Natural killer cell (primary cell): ENCODE data around the gene ARSG. TPM values are rescaled to one million over a fixed set of nuclear protein-coding genes. Genes with fewer than 3 reads are reported as not detected.

Experiments
- ATAC-seq, 3 donors: fragments of 150-1000 bp in 2 of 3; fragments of 200-7000 bp in 1 of 3; cut with Tn5 transposase; 1 replicate in 1 of 3; 2 replicates in 2 of 3; pipeline ENCODE4 v1.10.0; 2021; ENCODE audit warnings: mild to moderate bottlenecking in 2 of 3, moderate library complexity in 2 of 3
- DNase-seq, 2 donors: peaks; one replicate each; pipeline versions ENCODE4 v3.0.0 to v3.0.0-alpha.2; 2013 to 2021; ENCODE audit warnings: mixed read lengths in 1 of 2
- H3K27ac ChIP-seq: one replicate; pipeline ENCODE4 v1.5.1; 2013; ENCODE audit warnings: mild to moderate bottlenecking, low read length
- H3K27me3 ChIP-seq: one replicate; pipeline ENCODE4 v1.6.1; 2013; ENCODE audit warnings: low read length; ENCODE audit not compliant: control insufficient read depth, insufficient read depth
- H3K36me3 ChIP-seq: one replicate; pipeline ENCODE4 v1.6.1; 2013; ENCODE audit warnings: low read length; ENCODE audit not compliant: control insufficient read depth, insufficient read depth
- H3K4me1 ChIP-seq: one replicate; pipeline ENCODE4 v1.6.1; 2013; ENCODE audit warnings: low read length; ENCODE audit not compliant: control insufficient read depth, insufficient read depth
- H3K4me3 ChIP-seq: one replicate; pipeline ENCODE4 v1.5.1; 2013; ENCODE audit warnings: low read length
- H3K9me3 ChIP-seq: one replicate; pipeline ENCODE4 v1.6.1; 2013; ENCODE audit warnings: low read length; ENCODE audit not compliant: control insufficient read depth, insufficient read depth
- H3K27ac Mint-ChIP-seq, 2 donors: one replicate each; pipeline ENCODE4 v1.8.0; 2022; ENCODE audit warnings: mild to moderate bottlenecking in 2 of 2, mixed read lengths in 2 of 2, moderate library complexity in 1 of 2
- H3K27me3 Mint-ChIP-seq, 2 donors: one replicate each; pipeline ENCODE4 v1.8.0; 2022; ENCODE audit warnings: low read depth in 2 of 2, mixed read lengths in 2 of 2
- H3K36me3 Mint-ChIP-seq: one replicate; pipeline ENCODE4 v1.8.0; 2022; ENCODE audit warnings: mixed read lengths
- H3K4me1 Mint-ChIP-seq, 2 donors: one replicate each; pipeline ENCODE4 v1.8.0; 2022; ENCODE audit warnings: mixed read lengths in 2 of 2
- H3K4me3 Mint-ChIP-seq: one replicate; pipeline ENCODE4 v1.8.0; 2022; ENCODE audit warnings: mild to moderate bottlenecking, moderate library complexity, mixed read lengths
- H3K9me3 Mint-ChIP-seq, 2 donors: one replicate each; pipeline ENCODE4 v1.8.0; 2022; ENCODE audit warnings: mixed read lengths in 2 of 2
- CTCF ChIP-seq: fragments of 200-600 bp; IDR thresholded peaks from one replicate; pipeline ENCODE4 v1.8.0; 2022; ENCODE audit warnings: antibody characterized with exemption
- WGBS: methylation state at CpG from one replicate; pipeline ENCODE4 v1.1.7; 2013; ENCODE audit warnings: missing lambda C conversion rate; ENCODE audit not compliant: insufficient coverage; 5-methylcytosine and 5-hydroxymethylcytosine counted together
- intact Hi-C: fragments of 100-400 bp; cut with micrococcal nuclease; formaldehyde crosslinking; loops from one replicate; pipeline ENCODE4 v1.14.2; 2022
- total RNA-seq, 4 donors: library from RNA; stranded (reverse); fragments of 120-200 nt in 1 of 4; gene quantifications; one replicate each; pipeline versions ENCODE4 v1.2.3 to v1.2.4, GENCODE V29; 2013 to 2022

The ARSG gene
- total RNA-seq, 3 donors from 2014 or later (not counting 1 experiment from before 2014, with no cell fraction given): 34.8 to 52.3 (median 39.3) TPM

DNA sequence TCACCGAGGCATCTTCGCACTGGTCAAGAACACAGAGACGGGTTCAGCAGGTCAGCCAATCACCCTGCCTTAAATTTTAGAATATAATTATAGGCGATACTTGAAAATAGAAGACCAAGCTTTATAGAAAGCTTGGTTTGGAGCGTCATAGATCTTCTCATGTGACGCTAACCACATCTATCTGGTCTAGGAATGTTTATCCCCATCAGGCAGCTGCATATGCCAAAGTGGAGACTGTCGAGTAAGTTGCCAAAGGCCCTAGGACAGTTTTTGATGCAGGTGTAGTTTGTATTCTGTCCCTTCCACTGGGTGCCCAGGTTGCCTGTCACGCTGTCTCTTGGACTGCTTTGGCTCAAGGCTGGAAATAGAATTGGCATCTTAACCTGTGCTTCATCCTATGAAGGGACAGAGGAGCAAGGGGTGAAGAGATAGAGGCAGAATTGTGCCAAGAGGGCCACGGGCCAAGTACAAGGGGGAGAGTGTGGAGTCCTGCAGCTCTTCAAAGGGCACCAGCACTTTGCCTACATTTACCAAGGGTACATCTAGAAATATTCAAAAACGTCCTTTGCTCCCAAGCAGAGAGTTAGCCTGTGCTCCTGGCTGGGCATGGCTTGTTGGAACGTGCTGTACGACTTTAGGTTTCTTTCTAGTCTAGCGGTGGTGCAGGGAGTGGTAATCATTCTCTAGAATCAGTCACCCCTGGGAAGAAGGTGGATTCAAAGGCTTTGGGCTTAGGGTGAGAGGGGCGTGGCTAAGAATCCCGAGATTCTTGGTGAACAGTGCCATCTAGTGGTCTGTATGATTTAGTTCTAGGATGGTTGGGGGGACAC lies 171.3 kb downstream of the ARSG start:
- 52% methylated on average over 15 of the region's 15 CpGs for WGBS
- Histone ChIP-seq H3K27me3 (no peaks in the 10 kb centered on the region), H3K4me1 (peaks cover 36% of the 10 kb centered on the region), H3K4me3 (no peak overlapping the region), H3K36me3 (no peaks in the 10 kb centered on the region), H3K9me3 (no peaks in the 10 kb centered on the region), H3K27ac (no peak overlapping the region)
- Mint-ChIP-seq H3K36me3 (no peaks in the 10 kb centered on the region), H3K27ac (peak overlapping the region; percentile 94 to 97), H3K27me3 (peaks cover 0 to 2% of the 10 kb centered on the region in 2 donors), H3K4me3 (peak overlapping the region; percentile 38), H3K9me3 (no peaks in the 10 kb centered on the region), H3K4me1 (peaks cover 55 to 64% of the 10 kb centered on the region in 2 donors)
- peak; percentile 62 to 83 (median 71) for ATAC-seq
- DNase-seq: peak; percentile 52 to 93
- intact Hi-C loops: loop anchor here (1.0 to 5.0 kb wide), 5 partner anchors 26 to 500 kb away; partner anchors contain the start of gene AMZ2
- TF ChIP-seq CTCF: peak; percentile 76

- no peak overlapping the region for H3K4me3 Mint-ChIP-seq
- Histone ChIP-seq H3K36me3 (no peaks in the 10 kb centered on the region), H3K4me1 (peaks cover 30% of the 10 kb centered on the region), H3K4me3 (no peak overlapping the region), H3K9me3 (no peaks in the 10 kb centered on the region), H3K27me3 (no peaks in the 10 kb centered on the region), H3K27ac (no peak overlapping the region)
- no peak for TF ChIP-seq CTCF
- ATAC-seq (no peak), DNase-seq (no peak)
- H3K36me3 Mint-ChIP-seq: no peaks in the 10 kb centered on the region
- intact Hi-C loops: loop anchor here (1.0 to 5.0 kb wide), 5 partner anchors 27 to 501 kb away; partner anchors contain the start of gene AMZ2
- peaks cover 48 to 56% of the 10 kb centered on the region in 2 donors for H3K4me1 Mint-ChIP-seq
- no peaks in the 10 kb centered on the region for H3K9me3 Mint-ChIP-seq
- 81% methylated on average over 4 of the region's 6 CpGs for WGBS
- H3K27me3 Mint-ChIP-seq: peaks cover 0 to 2% of the 10 kb centered on the region in 2 donors
- peak overlapping the region; percentile 39 to 94 for H3K27ac Mint-ChIP-seq
These were observed 172.1 kb downstream of the ARSG start for GRCh38 chr17:68463211-68464019.

- peaks cover under 1 to 8% of the 10 kb centered on the region in 2 donors for H3K4me1 Mint-ChIP-seq
- H3K4me3 Mint-ChIP-seq: no peak overlapping the region
- no peaks in the 10 kb centered on the region for H3K4me1 ChIP-seq
- DNase-seq: no peak
- ATAC-seq: no peak
- no peak overlapping the region for H3K27ac ChIP-seq
- H3K4me3 ChIP-seq: no peak overlapping the region
- 58% methylated on average over 5 of the region's 5 CpGs for WGBS
- no peaks in the 10 kb centered on the region for H3K9me3 ChIP-seq
- H3K36me3 ChIP-seq: no peaks in the 10 kb centered on the region
- peaks cover 0 to 6% of the 10 kb centered on the region in 2 donors for H3K27me3 Mint-ChIP-seq
- no peak for TF ChIP-seq CTCF
- H3K9me3 Mint-ChIP-seq: no peaks in the 10 kb centered on the region
- H3K27me3 ChIP-seq: no peaks in the 10 kb centered on the region
- intact Hi-C loops: no loop called here
- no peaks in the 10 kb centered on the region for H3K36me3 Mint-ChIP-seq
- H3K27ac Mint-ChIP-seq: no peak overlapping the region
These were observed 177.0 kb downstream of the ARSG start for GRCh38 chr17:68468334-68468733.
